HCT116 (cell line): ENCODE results near the gene OR10Z1. TPM values are rescaled to one million over a fixed set of nuclear protein-coding genes. Genes with fewer than 3 reads are reported as not detected.

Experiments used
- ATAC-seq: fragments of 200-7000 bp; cut with Tn5 transposase; 2 replicates; pipeline ENCODE4 v1.9.1; 2020; ENCODE audit warnings: mild to moderate bottlenecking, moderate library complexity
- BruUV-seq: library from RNA; stranded (reverse); fragments of 400-500 nt; replicated peaks from 2 replicates; lab custom pipeline; 2021; lab: Mats Ljungman, UMichigan
- CTCF ChIA-PET: fragments of 300-600 bp; sonication (Branson Sonifier 250); formaldehyde crosslinking; loops from one replicate; lab custom pipeline; 2021; ENCODE audit warnings: antibody characterized with exemption; lab: Charles Lee
- POLR2A ChIA-PET: fragments of 300-600, 350-600 bp; sonication (Branson Sonifier 250); formaldehyde crosslinking; loops from one replicate; lab custom pipeline; 2021; ENCODE audit warnings: antibody characterized with exemption; lab: Charles Lee
- RAD21 ChIA-PET, 2 experiments: fragments of 300-600 bp; sonication (Branson Sonifier 250); formaldehyde crosslinking; loops; one replicate each; lab custom pipeline; 2023; ENCODE audit warnings: low total read pairs in 2 of 2; ENCODE audit not compliant: uncharacterized antibody in 2 of 2, unreplicated experiment in 2 of 2, low non-redundant PET in 1 of 2; lab: Charles Lee
- DNase-seq: peaks from one replicate; pipeline ENCODE4 v3.0.0-alpha.2; 2010; ENCODE audit warnings: low read depth, low spot score
- H2AFZ ChIP-seq: fragments of 200-600 bp; shearing (Covaris generic), sonication (generic); 2 replicates; pipeline ENCODE4 v1.6.1; 2017; ENCODE audit warnings: low read depth, mixed run types, mixed read lengths, antibody characterized with exemption, low read length; ENCODE audit not compliant: poor library complexity, severe bottlenecking
- H3K27ac ChIP-seq: 2 replicates; pipeline ENCODE4 v1.5.1; 2012; ENCODE audit warnings: low read depth, low read length
- H3K27me3 ChIP-seq: fragments of 200-600 bp; sonication (generic); 2 replicates; pipeline ENCODE4 v1.6.1; 2016; ENCODE audit warnings: mixed run types, low read length, mixed read lengths; ENCODE audit not compliant: insufficient read depth
- H3K36me3 ChIP-seq, 2 experiments: fragments of 200-500 bp in 1 of 2; fragments of 200-600 bp in 1 of 2; sonication (Bioruptor generic) in 1 of 2; sonication (generic) in 1 of 2; 2 replicates each; pipeline versions ENCODE4 v1.5.1 to v1.6.1; 2014 to 2016; ENCODE audit warnings: low read length in 2 of 2, inconsistent platforms in 1 of 2, mixed read lengths in 1 of 2, mixed run types in 1 of 2; ENCODE audit not compliant: insufficient read depth in 2 of 2, control insufficient read depth in 1 of 2
- H3K4me1 ChIP-seq, 2 experiments: fragments of 200-600 bp in 1 of 2; sonication (generic) in 1 of 2; 2 replicates each; pipeline versions ENCODE4 v1.5.1 to v1.6.1; 2012 to 2017; ENCODE audit warnings: low read length in 2 of 2, inconsistent platforms in 1 of 2, mild to moderate bottlenecking in 1 of 2, mixed read lengths in 1 of 2, mixed run types in 1 of 2, moderate library complexity in 1 of 2; ENCODE audit not compliant: insufficient read depth in 2 of 2, control insufficient read depth in 1 of 2
- H3K4me2 ChIP-seq: fragments of 200-600 bp; sonication (generic); 2 replicates; pipeline ENCODE4 v1.6.1; 2017; ENCODE audit warnings: mixed run types, low read length, mixed read lengths
- H3K4me3 ChIP-seq, 2 experiments: fragments of 200-600 bp in 1 of 2; sonication (generic) in 1 of 2; replicated peaks in 1 of 2; 2 replicates each; pipeline ENCODE4 v1.5.1; 2011 to 2016; ENCODE audit warnings: low read length in 2 of 2, control low read depth in 1 of 2, low read depth in 1 of 2, mild to moderate bottlenecking in 1 of 2, mixed read lengths in 1 of 2, mixed run types in 1 of 2
- H3K79me2 ChIP-seq: fragments of 200-600 bp; sonication (generic); 2 replicates; pipeline ENCODE4 v1.6.1; 2017; ENCODE audit warnings: mild to moderate bottlenecking, mixed run types, low read length, moderate library complexity, mixed read lengths; ENCODE audit not compliant: insufficient read depth
- H3K9ac ChIP-seq: fragments of 200-600 bp; sonication (generic); 2 replicates; pipeline ENCODE4 v1.6.1; 2016; ENCODE audit warnings: low read length, mixed read lengths
- H3K9me2 ChIP-seq: fragments of 200-600 bp; sonication (generic), shearing (Covaris generic); 2 replicates; pipeline ENCODE4 v1.6.1; 2017; ENCODE audit warnings: mixed run types, mild to moderate bottlenecking, moderate library complexity; ENCODE audit not compliant: insufficient read depth
- H3K9me3 ChIP-seq, 2 experiments: fragments of 200-500 bp in 1 of 2; fragments of 200-600 bp in 1 of 2; sonication (Bioruptor generic) in 1 of 2; sonication (generic) in 1 of 2; 2 replicates each; pipeline ENCODE4 v1.6.1; 2014 to 2017; ENCODE audit warnings: low read length in 2 of 2, mixed read lengths in 2 of 2, inconsistent platforms in 1 of 2, low read depth in 1 of 2, mild to moderate bottlenecking in 1 of 2, mixed run types in 1 of 2, moderate library complexity in 1 of 2; ENCODE audit not compliant: control insufficient read depth in 1 of 2, insufficient read depth in 1 of 2
- H4K20me1 ChIP-seq: fragments of 200-600 bp; sonication (generic), shearing (Covaris generic); 2 replicates; pipeline ENCODE4 v1.6.1; 2017; ENCODE audit warnings: mixed run types, mild to moderate bottlenecking, moderate library complexity; ENCODE audit not compliant: insufficient read depth
- CBX3 ChIP-seq: IDR thresholded peaks from 2 replicates; pipeline ENCODE4 v1.6.1; 2012; ENCODE audit warnings: low read depth
- CEBPB ChIP-seq: IDR thresholded peaks from 2 replicates; pipeline ENCODE4 v1.6.1; 2012; ENCODE audit warnings: low read depth
- EGR1 ChIP-seq: IDR thresholded peaks from 2 replicates; pipeline ENCODE4 v1.6.1; 2012; ENCODE audit warnings: low read depth
- ELF1 ChIP-seq: IDR thresholded peaks from 2 replicates; pipeline ENCODE4 v1.6.1; 2012; ENCODE audit warnings: low read depth, borderline replicate concordance
- EZH2 ChIP-seq: fragments of 200-600 bp; sonication (generic); IDR thresholded peaks from 2 replicates; pipeline ENCODE4 v1.6.1; 2017; ENCODE audit warnings: antibody characterized with exemption, mixed run types
- EZH2phosphoT487 ChIP-seq: fragments of 200-600 bp; IDR thresholded peaks from 2 replicates; pipeline ENCODE4 v1.6.1; 2018; ENCODE audit warnings: antibody characterized with exemption, borderline replicate concordance
- FOSL1 ChIP-seq: IDR thresholded peaks from 2 replicates; pipeline ENCODE4 v1.6.1; 2012; ENCODE audit warnings: low read depth
- JUND ChIP-seq: IDR thresholded peaks from 2 replicates; pipeline ENCODE4 v1.6.1; 2012
- MAX ChIP-seq: IDR thresholded peaks from 2 replicates; pipeline ENCODE4 v1.6.1; 2012
- POLR2A ChIP-seq: IDR thresholded peaks from 2 replicates; pipeline ENCODE4 v1.7.0; 2011; ENCODE audit warnings: borderline replicate concordance; ENCODE audit not compliant: insufficient read depth, insufficient read length; ENCODE audit errors: extremely low read depth
- POLR2AphosphoS5 ChIP-seq: IDR thresholded peaks from 2 replicates; pipeline ENCODE4 v1.6.1; 2011; ENCODE audit warnings: mild to moderate bottlenecking, low read depth, low read length, moderate library complexity
- RAD21 ChIP-seq: IDR thresholded peaks from 2 replicates; pipeline ENCODE4 v1.6.1; 2012; ENCODE audit warnings: low read depth, mild to moderate bottlenecking
- REST ChIP-seq: IDR thresholded peaks from 2 replicates; pipeline ENCODE4 v1.6.1; 2012; ENCODE audit warnings: low read depth
- SP1 ChIP-seq: IDR thresholded peaks from 2 replicates; pipeline ENCODE4 v1.6.1; 2012; ENCODE audit warnings: low read depth
- SRF ChIP-seq: IDR thresholded peaks from 2 replicates; pipeline ENCODE4 v1.6.1; 2012; ENCODE audit warnings: low read depth
- YY1 ChIP-seq: IDR thresholded peaks from 2 replicates; pipeline ENCODE4 v1.6.1; 2011; ENCODE audit warnings: low read length, low read depth, moderate library complexity, mild to moderate bottlenecking; ENCODE audit not compliant: insufficient replicate concordance; ENCODE audit errors: extremely low read depth
- ZFX ChIP-seq: fragments of 450-650 bp; IDR thresholded peaks from 2 replicates; pipeline ENCODE4 v1.6.1; 2017
- ZNF274 ChIP-seq: fragments of 200-500 bp; sonication (Bioruptor generic); IDR thresholded peaks from 2 replicates; pipeline ENCODE4 v1.6.1; 2014; ENCODE audit warnings: mild to moderate bottlenecking, low read depth, low read length, inconsistent platforms
- intact Hi-C: fragments of 100-400 bp; cut with micrococcal nuclease; formaldehyde crosslinking; loops from 2 replicates; pipeline ENCODE4 v1.10.0; 2022
- total RNA-seq: library from RNA; stranded (reverse); gene quantifications from one replicate; pipeline ENCODE4 v1.2.1, GENCODE V29; 2021; ENCODE audit not compliant: unreplicated experiment
- TF ChIP-seq, protein P1 (sequence below), 3 experiments: fragments of 200-600 bp in 1 of 3; sonication (generic) in 1 of 3; IDR thresholded peaks in 2 of 3; conservative IDR thresholded peaks in 1 of 3; 2 replicates each; pipeline ENCODE4 v1.5.1; 2012 to 2017; ENCODE audit warnings: low read depth in 2 of 3, low read length in 2 of 3, antibody characterized with exemption in 1 of 3, borderline replicate concordance in 1 of 3, control low read depth in 1 of 3, mild to moderate bottlenecking in 1 of 3, mixed read lengths in 1 of 3, mixed run types in 1 of 3, moderate library complexity in 1 of 3; ENCODE audit not compliant: insufficient read depth in 1 of 3
- TF ChIP-seq, protein P2 (sequence below): IDR thresholded peaks from 2 replicates; pipeline ENCODE4 v1.6.1; 2012

The OR10Z1 gene
- total RNA-seq, 1 experiment from 2014 or later: not detected

DNA sequence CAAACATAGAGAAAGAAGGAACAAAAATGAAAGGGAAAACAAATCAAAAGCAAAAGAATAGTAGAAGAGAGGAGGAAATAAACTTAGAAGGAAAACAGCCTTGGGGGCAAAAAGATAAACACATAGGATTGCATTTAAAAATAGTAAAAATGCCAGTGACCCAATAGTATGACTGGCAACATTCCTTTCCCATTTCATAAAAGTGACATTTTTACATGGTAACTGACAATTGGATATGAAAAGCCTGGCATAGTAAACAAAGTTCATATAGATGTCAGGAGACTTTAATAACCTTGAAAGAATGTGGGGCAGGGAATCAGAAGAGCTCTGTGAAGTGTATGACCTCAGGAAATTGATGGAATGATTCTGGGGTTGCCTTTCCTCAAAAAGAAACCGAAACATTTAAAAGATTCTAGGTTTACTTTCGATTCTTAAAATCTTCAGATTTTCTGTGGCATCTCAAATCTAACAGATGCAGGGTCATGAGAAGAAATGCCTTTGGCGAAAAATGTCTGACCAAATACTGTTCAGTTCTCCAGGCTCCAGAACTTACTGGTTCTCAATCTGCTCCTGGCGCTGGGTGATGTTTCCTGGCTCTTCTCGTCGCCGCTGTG, 47.8 kb downstream of the OR10Z1 start:
- no peaks in the 10 kb centered on the region for H3K9me3 ChIP-seq
- H3K27ac ChIP-seq: no peak overlapping the region
- ChIA-PET CTCF (no interaction called here), RAD21 (no interaction called here), POLR2A (no interaction called here)
- ATAC-seq (no peak), DNase-seq (no peak)
- no peaks in the 10 kb centered on the region for H3K4me1 ChIP-seq
- no TSS peak for BruUV-seq
- no peak overlapping the region for H2AFZ ChIP-seq
- TF ChIP-seq YY1 (no peak), ZFX (no peak), POLR2AphosphoS5 (no peak), SRF (no peak), SP1 (no peak), EGR1 (no peak), EZH2 (no peak), MAX (no peak), ELF1 (no peak), CBX3 (no peak), POLR2A (no peak), RAD21 (no peak), EZH2phosphoT487 (no peak), FOSL1 (no peak), JUND (no peak), REST (no peak), ZNF274 (no peak), CEBPB (no peak)
- TF ChIP-seq, protein P1, sequence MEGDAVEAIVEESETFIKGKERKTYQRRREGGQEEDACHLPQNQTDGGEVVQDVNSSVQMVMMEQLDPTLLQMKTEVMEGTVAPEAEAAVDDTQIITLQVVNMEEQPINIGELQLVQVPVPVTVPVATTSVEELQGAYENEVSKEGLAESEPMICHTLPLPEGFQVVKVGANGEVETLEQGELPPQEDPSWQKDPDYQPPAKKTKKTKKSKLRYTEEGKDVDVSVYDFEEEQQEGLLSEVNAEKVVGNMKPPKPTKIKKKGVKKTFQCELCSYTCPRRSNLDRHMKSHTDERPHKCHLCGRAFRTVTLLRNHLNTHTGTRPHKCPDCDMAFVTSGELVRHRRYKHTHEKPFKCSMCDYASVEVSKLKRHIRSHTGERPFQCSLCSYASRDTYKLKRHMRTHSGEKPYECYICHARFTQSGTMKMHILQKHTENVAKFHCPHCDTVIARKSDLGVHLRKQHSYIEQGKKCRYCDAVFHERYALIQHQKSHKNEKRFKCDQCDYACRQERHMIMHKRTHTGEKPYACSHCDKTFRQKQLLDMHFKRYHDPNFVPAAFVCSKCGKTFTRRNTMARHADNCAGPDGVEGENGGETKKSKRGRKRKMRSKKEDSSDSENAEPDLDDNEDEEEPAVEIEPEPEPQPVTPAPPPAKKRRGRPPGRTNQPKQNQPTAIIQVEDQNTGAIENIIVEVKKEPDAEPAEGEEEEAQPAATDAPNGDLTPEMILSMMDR (IDR thresholded peaks at IDR 0.05 in 2 of 3, conservative IDR thresholded peaks at IDR 0.05 in 1 of 3; ENCODE audit: borderline replicate concordance in 1 of 3, insufficient read depth in 1 of 3, low read depth in 2 of 3, low read length in 2 of 3): no peak
- TF ChIP-seq, protein P2, sequence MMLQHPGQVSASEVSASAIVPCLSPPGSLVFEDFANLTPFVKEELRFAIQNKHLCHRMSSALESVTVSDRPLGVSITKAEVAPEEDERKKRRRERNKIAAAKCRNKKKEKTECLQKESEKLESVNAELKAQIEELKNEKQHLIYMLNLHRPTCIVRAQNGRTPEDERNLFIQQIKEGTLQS: no peak
- H3K36me3 ChIP-seq: no peaks in the 10 kb centered on the region
- H3K4me2 ChIP-seq: no peak overlapping the region
- no peaks in the 10 kb centered on the region for H3K79me2 ChIP-seq
- H3K9me2 ChIP-seq: no peaks in the 10 kb centered on the region
- intact Hi-C loops: no loop called here
- H3K4me3 ChIP-seq: no peak overlapping the region
- H4K20me1 ChIP-seq: no peaks in the 10 kb centered on the region
- H3K9ac ChIP-seq: no peak overlapping the region
- no peaks in the 10 kb centered on the region for H3K27me3 ChIP-seq
